A549 (cell line): ENCODE results near the gene IPO7.

Experiments used
- CEBPB ChIP-seq, 2 experiments: fragments of >200 bp in 1 of 2; sonication (Bioruptor Twin) in 1 of 2; formaldehyde crosslinking in 1 of 2; IDR thresholded peaks; 2 replicates each; pipeline ENCODE4 v1.6.1; 2012 to 2016
- CTCF ChIP-seq: fragments of >200 bp; sonication (Bioruptor Twin); formaldehyde crosslinking; IDR thresholded peaks from 3 replicates; pipeline ENCODE4 v1.5.1; 2016
- HOXA7 ChIP-seq: fragments of 250-450 bp; sonication (Bioruptor Pico); IDR thresholded peaks from 2 replicates; pipeline ENCODE4 v1.5.0; 2020; ENCODE audit warnings: mild to moderate bottlenecking, moderate library complexity
- MAX ChIP-seq: IDR thresholded peaks from 2 replicates; pipeline ENCODE4 v1.6.1; 2012
- MYC ChIP-seq: IDR thresholded peaks from 2 replicates; pipeline ENCODE4 v1.6.1; 2012; ENCODE audit warnings: mild to moderate bottlenecking, inconsistent platforms, low read length, improper control_type of control experiment, borderline replicate concordance
- POLR2A ChIP-seq: IDR thresholded peaks from 2 replicates; pipeline ENCODE4 v1.6.1; 2012; ENCODE audit warnings: mild to moderate bottlenecking, low read length
- POLR2AphosphoS2 ChIP-seq: conservative IDR thresholded peaks from 2 replicates; pipeline ENCODE4 v1.6.1; 2012; ENCODE audit warnings: low read length, improper control_type of control experiment, inconsistent platforms
- RCOR1 ChIP-seq: fragments of 150-350 bp; IDR thresholded peaks from 2 replicates; pipeline ENCODE4 v1.6.1; 2014; ENCODE audit warnings: antibody characterized with exemption, low read length, low read depth
- REST ChIP-seq: fragments of 200-600 bp; sonication (generic); IDR thresholded peaks from 2 replicates; pipeline ENCODE4 v1.6.1; 2016; ENCODE audit warnings: antibody characterized with exemption, mild to moderate bottlenecking, moderate library complexity
- RNF2 ChIP-seq: fragments of 200-600 bp; sonication (generic); IDR thresholded peaks from 2 replicates; pipeline ENCODE4 v1.6.1; 2016; ENCODE audit warnings: low read depth, mild to moderate bottlenecking, antibody characterized with exemption, moderate library complexity, borderline replicate concordance
- SMC3 ChIP-seq: fragments of >200 bp; sonication (Bioruptor Twin); formaldehyde crosslinking; IDR thresholded peaks from 3 replicates; pipeline ENCODE4 v1.6.1; 2018; ENCODE audit warnings: inconsistent platforms
- ZFP36 ChIP-seq: fragments of 450-650 bp; IDR thresholded peaks from 2 replicates; pipeline ENCODE4 v1.6.1; 2014; ENCODE audit warnings: borderline replicate concordance; ENCODE audit not compliant: partially characterized antibody

GRCh38 chr11:9385327-9385899 lies 961 bp downstream of the IPO7 start:
- no peak for TF ChIP-seq POLR2A
- no peak for TF ChIP-seq CEBPB (IDR thresholded peaks at IDR 0.05)
- no peak for TF ChIP-seq RCOR1
- TF ChIP-seq CTCF = no peak
- TF ChIP-seq REST = no peak
- TF ChIP-seq RNF2 = no peak
- no peak for TF ChIP-seq HOXA7
- TF ChIP-seq ZFP36 = no peak
- no peak for TF ChIP-seq MAX
- TF ChIP-seq POLR2AphosphoS2 = no peak
- no peak for TF ChIP-seq MYC
- TF ChIP-seq SMC3 = no peak
